GM12874 (cell line): ENCODE data around the gene TRIM44.

ENCODE experiments used
- CTCF ChIP-seq: IDR thresholded peaks from 2 replicates; pipeline ENCODE4 v1.5.1; 2011; ENCODE audit warnings: low read depth, mild to moderate bottlenecking, control low read depth, low read length, moderate library complexity; ENCODE audit not compliant: insufficient read depth

TRIM44 gene

GRCh38 chr11:35727140-35727539 lies 64.6 kb downstream of the TRIM44 start:
- TF ChIP-seq CTCF: no peak

DNA sequence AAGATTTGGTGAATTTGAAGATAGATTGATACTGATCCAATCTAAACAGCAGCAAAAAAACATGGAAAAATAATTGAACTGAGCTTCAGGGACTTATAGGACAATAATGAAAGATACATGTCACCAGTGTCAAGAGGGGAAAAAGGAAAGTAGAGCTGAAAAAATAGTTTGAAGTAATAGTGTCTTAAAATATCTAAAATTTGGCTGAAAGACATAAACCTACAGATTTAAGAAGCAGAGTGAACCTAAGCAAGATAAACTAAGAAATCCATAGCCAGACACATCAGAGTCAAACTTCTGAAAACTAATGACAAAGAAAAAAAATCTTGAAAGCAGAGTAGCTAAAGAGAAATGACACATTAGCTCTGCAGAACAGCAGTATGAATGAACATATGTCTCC lies 67.7 kb downstream of the TRIM44 start:
- no peak for TF ChIP-seq CTCF

DNA sequence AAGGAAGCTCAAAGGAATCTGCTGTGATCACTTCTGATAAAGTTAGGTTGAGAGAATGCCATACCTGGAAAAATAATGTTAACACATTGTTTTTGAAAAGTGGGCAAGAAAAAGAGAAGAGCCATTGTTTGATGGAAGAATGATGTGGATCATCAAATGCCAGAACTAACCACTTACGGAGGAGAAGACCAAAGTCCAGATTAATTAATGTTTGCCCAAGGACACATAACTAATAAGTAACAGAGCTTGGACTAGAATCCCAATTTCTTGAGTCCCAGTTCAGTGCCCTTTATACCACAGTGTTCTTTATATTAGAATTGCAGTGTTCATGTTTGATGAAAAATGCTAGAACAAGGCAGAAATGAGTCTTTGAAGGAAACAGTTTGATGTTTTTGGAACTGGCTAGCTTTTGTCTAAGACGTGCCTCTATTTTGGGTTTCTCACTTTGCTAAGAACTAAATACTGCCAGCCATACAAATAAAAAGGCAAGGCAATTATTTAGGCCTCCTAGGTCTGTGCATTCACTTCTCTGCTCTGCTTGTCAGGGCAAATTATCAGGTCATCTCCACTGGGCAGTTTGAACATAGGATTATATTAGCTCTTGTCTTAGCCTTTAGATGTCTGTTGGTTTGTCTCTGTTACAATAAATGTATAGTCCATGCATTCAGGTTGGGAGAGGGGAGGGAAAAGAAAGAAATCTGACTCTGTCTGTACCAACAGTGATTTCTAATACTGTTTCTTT lies 72.3 kb downstream of the TRIM44 start:
- TF ChIP-seq CTCF: no peak

- TF ChIP-seq CTCF: no peak
Observed at GRCh38 chr11:35735411-35735810, 72.8 kb downstream of the TRIM44 start.

DNA sequence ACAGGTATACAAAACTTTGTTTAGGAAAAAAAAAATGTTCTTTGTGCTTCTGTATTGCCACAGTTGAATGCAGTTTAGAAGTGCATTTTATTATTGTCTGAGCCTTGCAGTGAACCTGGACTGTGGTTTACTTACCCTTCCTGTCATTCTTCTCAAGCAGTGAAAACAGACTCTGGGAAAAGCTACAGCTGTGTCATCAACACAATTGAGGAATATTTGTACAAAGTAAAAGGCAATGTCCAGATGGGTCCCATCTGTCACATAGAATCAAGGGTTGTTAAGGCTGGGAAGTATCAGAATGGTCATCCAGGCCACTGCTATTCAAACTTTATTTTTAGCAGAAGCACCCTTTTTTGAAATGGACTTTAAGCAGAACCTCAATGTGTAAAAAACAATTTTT lies 73.3 kb downstream of the TRIM44 start:
- no peak for TF ChIP-seq CTCF

DNA sequence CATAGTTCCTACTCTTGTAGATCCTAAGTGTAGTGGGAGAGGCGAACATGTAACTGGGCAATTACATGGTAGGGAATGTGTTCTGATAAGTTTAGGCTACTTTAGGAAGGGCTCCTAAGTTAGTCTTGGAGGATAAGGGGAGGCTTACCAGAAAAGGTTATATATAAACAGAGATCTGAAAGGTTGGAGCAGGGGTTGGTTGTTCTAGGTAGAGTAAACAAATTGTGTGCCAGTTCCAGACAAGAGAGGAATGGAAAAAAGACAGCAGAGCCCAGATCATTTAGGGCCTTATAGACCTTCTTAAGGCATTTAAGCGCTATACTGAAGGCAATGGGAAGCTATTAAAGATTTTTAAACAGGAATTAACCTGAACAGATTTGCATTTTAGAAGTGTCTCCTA lies 74.4 kb downstream of the TRIM44 start:
- no peak for TF ChIP-seq CTCF

- TF ChIP-seq CTCF: no peak
Observed at GRCh38 chr11:35740061-35740799, 77.7 kb downstream of the TRIM44 start.
